Hepatocyte (in vitro differentiated cells): ENCODE measurements around the gene PKM.

Source experiments
- EZH2 ChIP-seq: fragments of 200-600 bp; sonication (generic); IDR thresholded peaks from 2 replicates; pipeline ENCODE4 v1.6.1; 2016; ENCODE audit warnings: antibody characterized with exemption, mild to moderate bottlenecking, borderline replicate concordance
- EZH2phosphoT487 ChIP-seq: fragments of 200-600 bp; sonication (generic); IDR thresholded peaks from one replicate; pipeline ENCODE4 v1.6.1; 2018; ENCODE audit warnings: antibody characterized with exemption, mild to moderate bottlenecking, low read depth, moderate library complexity; ENCODE audit not compliant: unreplicated experiment, severe bottlenecking
- TF ChIP-seq, protein P1 (sequence below): fragments of 200-600 bp; sonication (generic); IDR thresholded peaks from 2 replicates; pipeline ENCODE4 v1.5.1; 2016; ENCODE audit warnings: antibody characterized with exemption, mild to moderate bottlenecking; ENCODE audit not compliant: poor library complexity

GRCh38 chr15:72153269-72154000 lies 77.6 kb downstream of the PKM start:
- TF ChIP-seq, protein P1, sequence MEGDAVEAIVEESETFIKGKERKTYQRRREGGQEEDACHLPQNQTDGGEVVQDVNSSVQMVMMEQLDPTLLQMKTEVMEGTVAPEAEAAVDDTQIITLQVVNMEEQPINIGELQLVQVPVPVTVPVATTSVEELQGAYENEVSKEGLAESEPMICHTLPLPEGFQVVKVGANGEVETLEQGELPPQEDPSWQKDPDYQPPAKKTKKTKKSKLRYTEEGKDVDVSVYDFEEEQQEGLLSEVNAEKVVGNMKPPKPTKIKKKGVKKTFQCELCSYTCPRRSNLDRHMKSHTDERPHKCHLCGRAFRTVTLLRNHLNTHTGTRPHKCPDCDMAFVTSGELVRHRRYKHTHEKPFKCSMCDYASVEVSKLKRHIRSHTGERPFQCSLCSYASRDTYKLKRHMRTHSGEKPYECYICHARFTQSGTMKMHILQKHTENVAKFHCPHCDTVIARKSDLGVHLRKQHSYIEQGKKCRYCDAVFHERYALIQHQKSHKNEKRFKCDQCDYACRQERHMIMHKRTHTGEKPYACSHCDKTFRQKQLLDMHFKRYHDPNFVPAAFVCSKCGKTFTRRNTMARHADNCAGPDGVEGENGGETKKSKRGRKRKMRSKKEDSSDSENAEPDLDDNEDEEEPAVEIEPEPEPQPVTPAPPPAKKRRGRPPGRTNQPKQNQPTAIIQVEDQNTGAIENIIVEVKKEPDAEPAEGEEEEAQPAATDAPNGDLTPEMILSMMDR: no peak
- TF ChIP-seq EZH2 (no peak), EZH2phosphoT487 (no peak)
